GM12864 (cell line): ENCODE data around the gene RHOT2.

Experiments used
- DNase-seq: peaks from one replicate; pipeline ENCODE4 v3.0.0-alpha.2; 2011; ENCODE audit warnings: low read depth
- H3K4me3 ChIP-seq: 2 replicates; pipeline ENCODE4 v1.5.1; 2011; ENCODE audit warnings: mild to moderate bottlenecking, low read depth, low read length, control low read depth
- CTCF ChIP-seq: IDR thresholded peaks from 2 replicates; pipeline ENCODE4 v1.5.1; 2011; ENCODE audit warnings: low read depth, mild to moderate bottlenecking, moderate library complexity, low read length, control low read depth, inconsistent platforms; ENCODE audit errors: missing control alignments

RHOT2 gene

GRCh38 chr16:722835-723633 is 55.1 kb downstream of the RHOT2 start:
- H3K4me3 ChIP-seq: no peak overlapping the region
- DNase-seq: no peak
- TF ChIP-seq CTCF: no peak

GRCh38 chr16:723695-724094 is 55.8 kb downstream of the RHOT2 start:
- TF ChIP-seq CTCF: no peak
- DNase-seq: no peak
- no peak overlapping the region for H3K4me3 ChIP-seq
